Measurements from ENCODE around the gene ZNF710.

GRCh38 chr15:90040618-90041017 is 39.5 kb downstream of the ZNF710 start:
- TF ChIP-seq EP300 (IDR thresholded peaks at IDR 0.05) (no peak), POLR2A (IDR thresholded peaks at IDR 0.05) (no peak)
- TF ChIP-seq, protein P1, sequence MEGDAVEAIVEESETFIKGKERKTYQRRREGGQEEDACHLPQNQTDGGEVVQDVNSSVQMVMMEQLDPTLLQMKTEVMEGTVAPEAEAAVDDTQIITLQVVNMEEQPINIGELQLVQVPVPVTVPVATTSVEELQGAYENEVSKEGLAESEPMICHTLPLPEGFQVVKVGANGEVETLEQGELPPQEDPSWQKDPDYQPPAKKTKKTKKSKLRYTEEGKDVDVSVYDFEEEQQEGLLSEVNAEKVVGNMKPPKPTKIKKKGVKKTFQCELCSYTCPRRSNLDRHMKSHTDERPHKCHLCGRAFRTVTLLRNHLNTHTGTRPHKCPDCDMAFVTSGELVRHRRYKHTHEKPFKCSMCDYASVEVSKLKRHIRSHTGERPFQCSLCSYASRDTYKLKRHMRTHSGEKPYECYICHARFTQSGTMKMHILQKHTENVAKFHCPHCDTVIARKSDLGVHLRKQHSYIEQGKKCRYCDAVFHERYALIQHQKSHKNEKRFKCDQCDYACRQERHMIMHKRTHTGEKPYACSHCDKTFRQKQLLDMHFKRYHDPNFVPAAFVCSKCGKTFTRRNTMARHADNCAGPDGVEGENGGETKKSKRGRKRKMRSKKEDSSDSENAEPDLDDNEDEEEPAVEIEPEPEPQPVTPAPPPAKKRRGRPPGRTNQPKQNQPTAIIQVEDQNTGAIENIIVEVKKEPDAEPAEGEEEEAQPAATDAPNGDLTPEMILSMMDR (IDR thresholded peaks at IDR 0.05): no peak
